Mucosa of gallbladder (tissue), 1 donor: Measurements from ENCODE around the gene SACS. TPM values are rescaled to one million over a fixed set of nuclear protein-coding genes. Genes with fewer than 3 reads are reported as not detected.
"Not testable (repeated sequence)": the region's sequence is repeated elsewhere in the genome, so short reads cannot be mapped to it uniquely, and the experiment has no call there.

Source experiments
- DNase-seq: peaks from one replicate; pipeline ENCODE4 v3.0.0-alpha.2; 2020; ENCODE audit warnings: low spot score
- total RNA-seq: library from RNA; stranded (reverse); gene quantifications from one replicate; pipeline ENCODE4 v1.2.1, GENCODE V29; 2021
- donor health status: DM: no; HTN: no; CAD: no.

The SACS gene
- total RNA-seq, 1 donor from 2014 or later: 8.4 TPM

DNA sequence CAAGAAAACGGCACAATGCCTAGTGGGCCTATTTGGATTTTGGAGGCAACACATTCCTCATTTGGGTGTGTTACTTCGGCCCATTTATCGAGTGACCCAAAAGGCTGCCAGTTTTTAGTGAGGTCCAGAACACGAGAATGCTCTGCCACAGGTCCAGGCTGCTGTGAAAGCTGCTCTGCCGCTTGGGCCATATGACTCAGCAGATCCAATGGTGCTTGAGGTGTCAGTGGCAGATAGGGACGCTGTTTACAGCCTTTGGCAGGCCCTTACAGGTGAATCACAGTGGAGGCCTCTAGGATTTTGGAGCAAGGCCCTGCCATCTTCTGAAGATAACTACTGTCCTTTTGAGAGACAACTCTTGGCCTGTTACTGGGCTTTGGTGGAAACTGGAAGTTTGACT, 118.7 kb downstream of the SACS start:
- DNase-seq: not testable (repeated sequence)

DNA sequence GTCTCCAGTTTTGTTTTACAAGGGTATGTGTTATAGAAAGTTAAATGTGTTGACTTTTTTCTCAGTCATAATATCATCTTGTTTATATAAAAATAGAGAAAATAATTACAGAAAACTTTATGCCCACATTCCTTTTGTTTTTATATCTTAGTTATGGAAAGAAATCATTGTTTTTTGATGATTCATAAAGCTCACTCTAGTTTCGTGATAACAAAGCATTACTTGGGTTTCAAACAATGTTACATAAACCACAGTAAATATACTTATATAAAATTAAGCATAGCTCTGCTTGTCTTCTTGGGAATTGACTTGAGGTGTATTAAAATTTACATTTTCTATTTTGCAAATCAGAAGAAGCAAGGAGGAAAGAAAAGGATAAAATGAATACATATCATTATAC, 140.9 kb downstream of the SACS start:
- no peak for DNase-seq

DNA sequence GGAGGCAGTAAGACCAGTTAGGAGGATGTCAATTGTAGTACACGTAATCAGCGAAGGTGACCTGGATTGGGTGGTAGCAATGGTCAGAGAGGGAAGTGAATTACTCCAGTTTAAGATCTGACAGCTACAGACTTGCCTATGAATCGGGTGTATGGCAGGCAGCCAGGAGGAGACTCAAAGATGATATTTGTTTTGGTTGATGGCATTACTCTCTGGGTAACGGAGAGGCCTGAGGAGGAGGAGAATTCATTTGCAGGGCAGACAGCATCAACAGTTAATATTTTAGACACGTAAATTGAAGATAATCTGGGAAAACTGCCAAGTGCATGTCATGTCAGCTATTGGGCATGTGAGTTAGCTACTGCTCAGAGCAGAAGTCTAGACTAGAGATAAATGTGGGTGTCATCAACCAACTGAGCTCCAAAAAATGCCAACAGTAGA, 143.6 kb downstream of the SACS start:
- DNase-seq: no peak

DNA sequence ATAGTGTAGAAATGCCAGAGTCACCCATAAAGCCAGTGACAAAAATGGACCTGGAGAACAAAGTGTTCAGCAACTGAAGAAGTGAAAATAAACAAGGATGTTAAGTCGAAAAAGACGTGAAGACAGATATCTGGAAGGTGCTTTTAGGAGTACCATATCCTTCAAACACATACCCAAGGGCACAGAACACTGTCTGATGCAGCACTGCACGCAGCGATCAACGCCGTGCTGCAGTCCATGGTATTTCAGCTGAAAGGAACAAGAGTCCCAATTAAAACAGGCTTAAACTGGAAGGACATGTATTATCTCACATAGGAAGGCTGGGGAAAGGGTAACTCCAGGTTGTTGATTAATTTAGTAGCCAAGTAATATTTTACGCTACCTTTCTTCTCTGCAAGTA, 144.5 kb downstream of the SACS start:
- no peak for DNase-seq

DNA sequence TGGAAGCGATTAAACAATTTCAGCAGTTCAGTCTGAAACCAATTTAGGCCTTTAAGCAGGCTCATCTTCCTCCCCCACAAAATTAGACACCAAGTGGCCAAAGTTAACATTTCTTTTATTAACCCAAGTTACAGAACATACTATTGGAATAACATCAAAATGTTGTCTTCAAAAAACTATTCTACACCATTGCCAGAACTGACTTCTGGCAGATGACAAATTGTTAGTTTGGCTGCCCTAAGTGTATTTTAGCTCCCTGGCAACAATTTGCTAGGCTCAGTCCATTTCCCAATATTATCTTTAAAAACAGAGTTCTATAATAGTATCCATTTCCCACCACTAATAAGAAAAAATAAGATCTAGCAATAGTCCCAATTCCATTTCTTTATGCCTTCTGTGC, 144.9 kb downstream of the SACS start:
- DNase-seq: no peak

DNA sequence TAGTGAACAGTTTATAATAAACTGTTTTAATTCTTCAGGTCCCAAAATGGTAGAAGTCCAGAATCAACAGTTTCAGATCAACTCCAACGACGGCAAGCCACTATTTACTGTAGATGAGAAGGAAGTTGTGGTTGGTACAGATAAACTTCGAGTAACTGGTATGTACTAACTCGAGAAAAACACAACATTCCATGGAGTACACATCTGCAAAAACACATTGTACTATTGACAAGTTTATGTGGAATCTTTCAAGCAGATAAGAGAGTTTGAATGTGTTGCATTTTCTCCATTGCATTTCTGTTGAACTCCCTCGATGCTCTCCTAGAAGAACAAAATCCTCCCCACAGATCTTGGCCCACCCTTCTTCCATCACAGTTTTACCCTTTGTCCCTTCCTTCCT, 154.2 kb downstream of the SACS start:
- no peak for DNase-seq

Other genes starting within 250 kb of the SACS start
- gene TNFRSF19, start 136.7 kb upstream of the SACS start, total RNA-seq: 6.4 TPM